Mammary epithelial cell (primary cell): ENCODE results near the gene CFAP20DC.

Experiments
- EZH2 ChIP-seq: IDR thresholded peaks from 2 replicates; pipeline ENCODE4 v1.6.1; 2012; ENCODE audit warnings: low read length, inconsistent platforms, borderline replicate concordance
- TF ChIP-seq, protein P1 (sequence below), 2 donors: IDR thresholded peaks in 1 of 2; conservative IDR thresholded peaks in 1 of 2; 2 replicates each; pipeline ENCODE4 v1.5.1; 2011 to 2012; ENCODE audit warnings: inconsistent platforms in 2 of 2, low read length in 2 of 2, mild to moderate bottlenecking in 2 of 2, control low read depth in 1 of 2, low read depth in 1 of 2; ENCODE audit not compliant: insufficient read depth in 1 of 2; ENCODE audit errors: extremely low read depth in 1 of 2

DNA sequence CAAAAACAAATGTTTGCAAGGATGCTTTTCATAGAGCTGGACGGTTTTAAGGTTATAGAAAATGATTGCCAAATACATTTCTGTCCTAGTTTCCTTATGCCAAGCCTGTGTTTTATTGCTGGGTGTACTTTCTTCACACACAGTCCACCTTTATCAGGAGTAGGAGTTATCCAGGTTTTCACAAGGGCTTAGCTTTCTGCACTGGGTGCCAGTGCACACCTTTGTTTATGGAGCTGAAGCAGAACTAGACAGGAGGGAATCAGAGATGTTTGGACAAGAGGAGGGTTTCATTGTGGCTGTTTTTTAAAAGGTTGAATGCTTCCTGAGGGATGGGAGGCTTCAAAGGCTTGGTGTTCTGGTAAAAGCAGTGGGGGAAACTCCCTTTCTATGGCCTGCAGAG, 353.7 kb downstream of the CFAP20DC start:
- TF ChIP-seq, protein P1, sequence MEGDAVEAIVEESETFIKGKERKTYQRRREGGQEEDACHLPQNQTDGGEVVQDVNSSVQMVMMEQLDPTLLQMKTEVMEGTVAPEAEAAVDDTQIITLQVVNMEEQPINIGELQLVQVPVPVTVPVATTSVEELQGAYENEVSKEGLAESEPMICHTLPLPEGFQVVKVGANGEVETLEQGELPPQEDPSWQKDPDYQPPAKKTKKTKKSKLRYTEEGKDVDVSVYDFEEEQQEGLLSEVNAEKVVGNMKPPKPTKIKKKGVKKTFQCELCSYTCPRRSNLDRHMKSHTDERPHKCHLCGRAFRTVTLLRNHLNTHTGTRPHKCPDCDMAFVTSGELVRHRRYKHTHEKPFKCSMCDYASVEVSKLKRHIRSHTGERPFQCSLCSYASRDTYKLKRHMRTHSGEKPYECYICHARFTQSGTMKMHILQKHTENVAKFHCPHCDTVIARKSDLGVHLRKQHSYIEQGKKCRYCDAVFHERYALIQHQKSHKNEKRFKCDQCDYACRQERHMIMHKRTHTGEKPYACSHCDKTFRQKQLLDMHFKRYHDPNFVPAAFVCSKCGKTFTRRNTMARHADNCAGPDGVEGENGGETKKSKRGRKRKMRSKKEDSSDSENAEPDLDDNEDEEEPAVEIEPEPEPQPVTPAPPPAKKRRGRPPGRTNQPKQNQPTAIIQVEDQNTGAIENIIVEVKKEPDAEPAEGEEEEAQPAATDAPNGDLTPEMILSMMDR (conservative IDR thresholded peaks at IDR 0.05 in 1 of 2, IDR thresholded peaks at IDR 0.05 in 1 of 2; ENCODE audit: extremely low read depth in 1 of 2, insufficient read depth in 1 of 2, low read depth in 1 of 2, low read length in 2 of 2): no peak
- TF ChIP-seq EZH2: no peak
